ENCODE data around the gene CLASP1.
"Not testable (repeated sequence)": the region's sequence is repeated elsewhere in the genome, so short reads cannot be mapped to it uniquely, and the experiment has no call there.

CLASP1 gene

DNA sequence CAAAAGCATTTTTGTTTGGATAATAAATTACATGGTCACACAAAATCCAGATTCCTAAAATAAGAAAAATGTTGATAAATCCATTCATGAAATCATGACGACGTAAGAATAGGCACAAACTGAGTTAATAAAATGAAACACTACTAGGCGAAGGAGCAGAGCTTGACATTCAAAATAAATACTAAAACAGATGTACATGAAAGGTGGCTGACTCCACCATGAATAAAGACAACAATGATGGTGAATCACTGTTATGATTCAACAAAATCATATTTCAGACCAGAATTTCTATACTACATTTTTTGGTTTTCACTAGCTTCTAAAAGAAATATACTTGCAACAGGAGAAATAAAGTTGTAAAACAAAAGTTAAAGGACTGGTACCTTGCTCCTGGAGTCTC lies 240.6 kb downstream of the CLASP1 start:
- DNase-seq = no peak

DNA sequence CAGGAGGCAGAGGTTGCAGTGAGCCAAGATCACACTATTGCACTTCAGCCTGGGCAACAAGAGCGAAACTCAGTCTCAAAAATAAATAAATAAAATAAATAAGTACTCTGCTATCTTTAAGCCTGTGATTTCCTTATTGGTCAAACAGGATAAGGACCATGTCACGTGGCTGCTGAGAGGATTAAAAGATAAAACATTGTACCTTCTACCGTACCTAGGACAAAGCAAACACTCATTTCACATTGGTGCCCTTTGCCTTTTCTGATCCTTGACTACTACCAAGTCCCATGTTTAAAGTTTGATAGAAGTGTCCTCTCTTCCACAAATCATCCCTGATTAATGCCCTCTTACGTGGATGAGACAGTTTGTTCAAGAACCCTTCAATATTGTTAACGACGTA lies 244.0 kb downstream of the CLASP1 start:
- DNase-seq = no peak

DNA sequence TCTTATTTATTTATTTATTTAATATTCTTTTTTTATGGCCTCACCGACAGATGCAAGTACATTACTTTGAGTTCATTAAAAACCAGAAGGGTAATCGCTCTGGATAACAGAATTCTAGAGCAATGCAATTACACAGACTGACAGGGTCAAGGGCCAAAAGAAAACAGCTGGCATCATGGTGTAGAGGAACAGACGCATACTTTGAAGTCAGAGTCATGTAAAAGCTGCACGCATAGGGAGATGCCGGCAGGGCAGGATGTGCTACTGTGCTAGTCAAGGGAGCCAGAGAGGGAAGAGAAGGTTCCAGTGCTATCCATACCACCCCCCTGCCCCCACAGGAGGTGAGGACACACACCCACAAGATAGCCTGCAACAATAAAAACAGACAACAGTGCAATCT lies 249.1 kb downstream of the CLASP1 start:
- DNase-seq = no peak

DNA sequence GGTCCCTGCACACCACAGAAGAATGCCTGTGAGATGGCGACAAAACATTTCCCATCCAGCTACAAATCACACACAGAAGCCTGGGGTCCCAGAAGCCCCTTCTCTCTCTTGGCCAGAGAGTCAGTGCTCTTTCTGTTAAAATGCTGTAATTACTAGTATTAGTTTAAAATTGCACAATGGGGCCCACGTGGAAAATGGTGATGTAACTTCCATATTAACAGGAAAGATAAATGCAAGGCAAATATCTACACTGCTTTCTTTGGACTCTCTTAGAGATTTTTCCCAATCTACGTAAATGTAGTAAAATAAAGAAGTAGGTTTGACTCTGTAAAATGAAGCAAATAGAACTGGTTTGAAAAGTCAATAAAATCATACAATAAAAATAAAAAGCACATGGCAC lies 250.4 kb downstream of the CLASP1 start:
- no peak for DNase-seq

DNA sequence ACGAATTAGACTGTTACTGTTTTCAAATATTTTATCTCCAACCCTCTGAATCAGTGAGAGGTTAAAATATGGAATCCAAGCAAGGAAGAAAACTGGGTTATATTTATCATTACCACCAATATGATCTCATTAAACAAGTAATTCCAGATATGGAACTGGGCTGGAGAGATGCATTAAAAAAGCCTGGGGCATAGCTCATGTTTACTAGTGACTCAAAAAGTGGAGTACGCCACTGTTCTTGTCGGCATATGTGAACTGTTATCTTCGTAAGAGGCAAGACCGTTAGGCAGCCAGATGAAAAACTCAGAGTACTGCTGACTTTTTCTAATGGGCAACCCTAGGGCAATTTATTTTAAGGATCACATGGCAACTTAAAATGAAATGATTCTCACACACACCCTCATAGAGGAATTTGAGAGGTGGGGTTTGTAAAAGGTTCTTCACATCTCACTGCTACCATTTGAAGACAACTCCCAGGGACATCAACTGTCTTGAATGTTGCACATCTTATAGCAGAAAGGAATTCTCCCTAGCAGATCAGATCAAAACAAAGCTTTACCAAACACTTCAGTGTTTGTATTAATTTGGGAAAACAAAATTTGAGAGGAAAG lies 259.1 kb downstream of the CLASP1 start:
- DNase-seq = no peak

DNA sequence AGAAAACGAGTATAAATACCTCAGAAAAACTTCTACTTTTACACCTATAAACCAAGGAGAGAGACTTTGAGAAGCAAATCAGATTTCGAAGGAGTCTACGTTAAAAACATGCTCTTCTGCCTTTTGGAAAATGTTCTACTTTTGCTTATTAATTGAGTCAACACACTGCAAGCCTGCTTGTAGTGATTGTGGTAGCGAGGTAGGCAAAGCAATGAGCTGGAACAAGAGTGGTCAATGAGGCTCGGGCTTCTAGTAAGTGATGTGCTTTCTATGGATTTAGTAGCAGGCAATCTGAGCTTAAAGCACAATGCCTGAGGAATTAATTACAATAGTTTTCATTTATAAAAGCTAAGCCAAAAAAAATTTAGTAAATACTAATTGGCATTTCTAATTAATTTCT lies 260.9 kb downstream of the CLASP1 start:
- no peak for DNase-seq

DNA sequence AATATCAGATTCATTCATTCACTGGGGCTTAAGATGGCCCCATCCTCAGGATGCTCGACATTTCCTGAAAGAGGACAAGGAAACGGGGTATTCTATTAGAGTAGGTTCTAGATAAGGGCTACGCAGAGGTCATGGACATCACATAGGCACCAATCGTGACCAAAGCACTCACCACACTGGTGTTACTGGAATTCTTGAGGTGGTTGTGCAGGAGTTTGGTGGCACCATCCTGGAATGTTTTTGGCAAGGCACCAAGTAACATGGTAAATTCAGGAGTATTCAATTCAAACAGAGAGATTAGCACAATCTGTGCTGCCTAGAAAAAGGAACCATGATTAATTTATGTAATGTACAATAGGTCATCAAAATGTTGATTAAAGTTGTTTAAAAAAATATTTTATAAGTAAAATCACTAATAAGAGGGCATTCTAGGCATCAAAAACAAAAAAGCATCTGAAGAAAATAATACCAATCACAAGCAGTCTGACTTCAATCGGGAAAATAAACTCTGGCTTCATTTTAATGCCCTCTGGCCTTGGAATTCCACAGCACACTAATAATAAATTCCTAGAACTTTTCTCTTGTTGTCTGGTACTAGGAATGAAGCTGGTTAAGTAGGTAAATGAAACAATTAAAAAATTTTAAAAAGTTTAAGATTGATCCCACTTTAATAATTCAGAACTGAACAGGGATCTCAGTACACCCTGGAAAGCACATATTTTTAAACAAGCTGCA lies 261.5 kb downstream of the CLASP1 start:
- DNase-seq = no peak

DNA sequence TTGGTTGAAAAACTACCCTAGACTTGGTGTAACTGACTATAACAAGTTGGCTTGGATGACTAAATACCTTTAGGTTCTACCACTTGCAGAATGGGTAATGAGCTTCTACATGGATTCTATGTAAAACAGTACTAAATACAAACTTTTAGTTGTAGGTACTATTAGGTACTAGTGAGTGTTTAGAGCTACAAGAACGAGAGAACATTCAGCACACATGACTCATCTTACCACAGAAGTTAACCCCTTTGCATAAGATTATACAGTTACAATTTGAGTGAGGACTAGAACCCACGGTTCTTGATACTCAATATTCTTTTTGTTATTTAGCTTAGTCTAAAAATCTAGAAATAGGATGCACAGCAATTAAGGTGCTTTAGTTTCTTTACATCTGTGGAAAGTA lies 262.6 kb downstream of the CLASP1 start:
- no peak for DNase-seq

DNA sequence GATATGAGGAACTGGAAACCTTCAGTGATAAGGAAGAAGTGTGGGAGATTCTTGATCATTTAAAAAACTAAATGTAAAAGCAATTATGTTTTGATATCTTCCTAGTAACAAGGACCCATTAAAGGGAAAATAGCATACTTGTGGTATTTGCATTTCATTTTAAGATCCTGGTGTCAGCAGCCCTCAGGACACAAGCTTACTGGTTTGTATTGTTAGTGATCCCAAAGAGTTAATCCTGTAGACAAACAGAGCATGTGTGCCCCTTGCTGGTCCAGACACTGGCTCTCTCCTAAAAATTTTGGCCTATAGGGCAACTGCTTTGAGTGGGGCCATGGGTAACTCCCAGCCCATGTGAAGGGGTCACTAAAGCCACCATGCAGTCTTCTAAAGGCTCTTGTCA lies 263.2 kb downstream of the CLASP1 start:
- no peak for DNase-seq

DNA sequence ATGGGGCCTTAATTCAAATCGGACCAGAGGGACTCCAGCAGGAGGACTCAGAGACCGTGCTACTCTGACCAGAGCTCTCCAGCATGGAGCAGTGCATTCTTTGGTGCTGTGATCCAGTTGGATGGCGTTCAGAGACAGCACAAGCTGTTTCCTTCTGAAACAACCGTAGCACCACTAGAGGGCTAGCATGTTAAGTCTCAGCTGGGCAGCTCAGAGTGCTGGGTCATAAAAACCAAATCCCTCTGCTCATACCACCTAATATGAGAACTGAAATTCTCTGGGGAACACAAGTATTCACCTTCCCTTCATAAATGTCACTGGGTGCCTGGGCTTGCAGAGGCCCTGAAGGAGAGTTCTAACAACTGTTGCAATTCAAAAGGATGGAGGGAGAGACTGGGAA lies 266.5 kb downstream of the CLASP1 start:
- DNase-seq = no peak

DNA sequence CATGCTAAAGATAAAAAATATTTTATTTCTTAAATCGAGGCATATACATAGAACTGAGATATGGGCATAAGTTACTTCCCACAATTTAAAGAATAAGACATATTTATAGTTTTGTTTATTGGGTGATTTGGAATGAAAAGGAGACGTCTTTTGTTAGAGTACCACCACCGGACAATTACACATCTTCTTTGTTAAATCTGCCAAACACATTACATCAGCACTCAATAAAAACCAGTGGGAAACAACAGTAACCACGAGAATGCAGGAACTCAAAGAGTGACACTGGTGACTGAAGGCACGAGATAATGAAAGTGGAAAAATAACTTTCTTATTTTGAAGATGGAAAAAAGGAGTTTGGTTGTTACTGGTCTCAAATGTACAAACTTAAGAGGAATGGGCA lies 271.6 kb downstream of the CLASP1 start:
- DNase-seq = no peak

DNA sequence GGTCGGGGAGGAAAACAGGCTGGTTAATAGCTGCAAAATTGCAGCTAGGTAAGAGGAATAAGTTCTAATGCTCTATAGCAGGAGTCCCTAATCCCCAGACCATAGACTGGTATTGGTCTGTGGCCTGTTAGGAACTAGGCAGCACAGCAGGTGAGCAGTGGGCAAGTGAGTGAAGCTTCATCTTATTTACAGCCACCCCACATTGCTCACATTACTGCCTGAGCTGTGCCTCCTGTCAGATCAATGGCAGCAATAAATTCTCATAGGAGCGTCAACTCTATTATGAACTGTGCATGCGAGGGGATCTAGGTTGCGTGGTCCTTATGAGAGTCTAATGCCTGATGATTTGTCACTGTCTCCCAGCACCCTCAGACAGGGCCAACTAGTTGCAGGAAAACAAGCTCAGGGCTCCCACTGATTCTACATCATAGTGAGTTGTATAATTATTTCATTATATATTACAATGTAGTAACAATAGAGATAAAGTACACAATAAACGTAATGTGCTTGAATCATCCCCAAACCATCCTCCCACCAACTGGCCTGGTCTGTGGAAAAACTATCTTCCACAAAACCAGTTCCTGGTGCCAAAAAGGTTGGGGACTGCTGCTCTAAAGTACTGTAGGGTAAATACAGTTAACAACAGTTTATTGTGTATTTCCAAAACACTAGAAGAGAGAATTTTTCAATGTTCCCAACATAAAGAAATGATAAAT lies 272.6 kb downstream of the CLASP1 start:
- DNase-seq = no peak

DNA sequence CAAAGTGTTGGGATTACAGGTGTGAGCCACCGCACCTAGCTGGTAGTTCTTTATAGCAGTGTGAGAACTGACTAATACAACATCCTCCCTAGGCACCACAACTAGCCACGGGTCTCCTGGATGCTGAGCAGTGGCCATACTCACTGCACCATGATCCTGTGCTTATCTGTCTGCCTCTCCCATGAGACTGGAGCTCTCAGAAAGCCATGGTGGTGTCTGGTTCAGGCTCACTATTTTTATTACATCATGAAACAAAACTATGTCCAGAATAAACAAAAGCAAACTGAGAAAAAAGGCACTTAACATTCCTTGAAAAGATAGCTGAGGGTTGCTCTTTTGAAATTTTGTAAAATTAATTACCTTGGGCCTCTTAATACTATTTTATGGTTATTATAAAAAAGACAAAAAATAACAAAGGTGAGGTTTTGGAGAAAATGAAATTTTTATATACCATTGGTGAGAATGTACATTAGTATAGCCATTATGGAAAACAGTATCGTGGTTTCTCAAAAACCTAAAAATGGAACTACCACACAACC lies 273.6 kb downstream of the CLASP1 start:
- DNase-seq = no peak

DNA sequence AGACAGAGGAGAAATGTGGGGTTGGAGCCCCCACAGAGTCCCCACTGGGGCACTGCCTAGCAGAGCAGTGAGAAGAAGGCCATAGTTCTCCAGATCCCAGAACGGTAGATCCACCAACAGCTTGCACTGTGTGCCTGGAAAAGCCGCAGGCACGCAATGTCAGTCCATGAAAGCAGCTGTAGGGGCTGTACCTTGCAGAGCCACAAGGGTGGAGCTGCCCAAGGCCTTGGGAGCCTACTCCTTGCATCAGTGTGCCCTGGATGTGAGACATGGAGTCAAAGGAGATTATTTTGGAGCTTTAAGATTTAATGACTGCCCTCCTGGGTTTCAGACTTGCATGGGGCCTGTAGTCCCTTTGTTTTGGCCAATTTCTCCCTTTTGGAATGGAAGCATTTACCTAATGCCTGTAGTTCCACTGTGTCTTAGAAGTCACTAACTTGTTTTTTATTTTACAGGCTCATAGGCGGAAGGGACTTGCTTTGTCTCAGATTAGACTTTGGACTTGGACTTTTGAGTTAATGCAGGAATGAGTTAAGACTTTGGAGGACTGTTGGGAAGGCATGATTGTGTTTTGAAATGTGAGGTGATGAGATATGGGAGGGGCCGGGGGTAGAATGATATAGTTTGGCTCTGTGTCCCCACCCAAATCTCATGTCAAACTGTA lies 274.7 kb downstream of the CLASP1 start:
- not testable (repeated sequence) for DNase-seq

DNA sequence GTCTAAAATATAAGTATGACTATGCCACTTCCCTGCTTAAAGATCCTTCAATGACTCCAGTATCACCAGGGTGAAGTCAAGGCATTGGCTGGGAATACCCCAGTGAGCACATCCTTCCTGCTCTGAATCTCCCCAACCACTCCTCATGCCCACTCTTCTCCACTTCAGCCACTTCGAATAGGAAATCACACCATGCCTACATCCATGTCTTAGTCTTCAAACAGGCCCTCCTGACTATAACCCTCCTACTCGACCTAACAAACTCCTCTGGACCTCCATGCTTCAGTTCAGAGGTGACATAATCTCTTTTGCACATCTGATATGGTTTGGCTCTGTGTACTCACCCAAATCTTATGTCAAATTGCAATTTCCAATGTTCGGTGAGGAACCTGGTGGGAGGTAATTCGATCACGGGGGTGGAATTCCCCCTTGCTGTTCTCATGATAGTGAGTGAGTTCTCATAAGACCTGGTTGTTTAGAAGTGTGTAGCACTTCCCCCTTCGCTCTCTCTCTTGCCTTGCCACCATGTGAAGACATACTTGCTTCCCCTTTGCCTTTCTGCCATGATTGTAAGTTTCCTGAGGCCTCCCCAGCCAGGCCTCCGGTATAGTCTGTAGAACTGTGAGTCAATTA lies 276.4 kb downstream of the CLASP1 start:
- no peak for DNase-seq

DNA sequence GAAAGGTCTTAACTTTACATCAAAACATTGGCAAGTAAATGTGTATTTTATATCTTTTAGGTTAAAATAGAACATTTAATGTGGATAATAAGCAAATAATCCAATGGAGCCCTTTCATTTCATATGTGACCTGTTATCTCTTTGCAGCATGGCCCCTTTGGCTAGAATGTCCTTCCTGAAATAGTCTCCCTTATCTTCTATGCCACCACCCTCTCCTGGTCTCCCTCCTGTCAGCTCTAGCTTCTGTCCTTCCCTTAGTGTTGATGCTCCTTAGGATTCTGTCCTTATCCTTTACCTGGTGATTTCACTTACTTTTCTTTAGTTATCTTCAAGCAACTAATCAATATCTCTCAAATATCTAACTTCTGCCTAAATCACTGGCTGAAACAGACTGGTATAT lies 277.2 kb downstream of the CLASP1 start:
- DNase-seq = no peak

DNA sequence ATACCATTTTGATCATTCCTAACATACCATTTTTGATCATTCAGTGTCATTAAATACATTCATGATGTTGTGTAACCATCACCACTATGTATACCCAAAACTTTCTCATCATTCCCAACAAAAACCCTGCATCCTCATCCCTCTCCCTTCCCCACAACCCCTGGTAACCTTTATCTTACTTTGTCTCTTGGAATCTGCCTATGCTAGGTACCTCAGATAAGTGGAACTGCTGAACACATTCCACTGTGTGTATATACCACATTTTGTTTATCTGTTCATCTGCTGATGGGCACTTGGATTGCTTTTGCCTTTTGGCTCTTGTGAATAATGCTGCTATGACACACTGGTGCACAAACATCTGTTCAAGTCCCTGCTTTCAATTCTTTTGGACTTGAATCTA lies 280.4 kb downstream of the CLASP1 start:
- DNase-seq = no peak

DNA sequence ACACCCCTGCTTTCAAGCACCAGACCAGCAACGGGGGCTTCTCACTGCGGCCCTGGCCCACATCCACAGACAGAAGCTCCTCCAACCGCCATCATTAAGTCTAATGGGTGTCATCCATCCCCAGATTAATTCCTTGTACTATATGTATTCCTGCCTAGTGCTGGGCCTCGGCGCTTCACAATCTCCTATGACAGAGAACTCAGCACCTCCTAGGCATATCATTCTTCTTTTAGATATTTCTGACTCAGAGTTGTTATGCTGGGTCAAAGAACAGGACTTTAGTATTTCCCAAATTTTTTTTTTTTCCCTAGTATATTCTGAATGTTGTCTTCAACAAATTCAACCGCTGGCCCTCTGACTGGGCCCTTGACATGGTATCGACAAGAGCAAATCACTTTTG lies 281.1 kb downstream of the CLASP1 start:
- no peak for DNase-seq

DNA sequence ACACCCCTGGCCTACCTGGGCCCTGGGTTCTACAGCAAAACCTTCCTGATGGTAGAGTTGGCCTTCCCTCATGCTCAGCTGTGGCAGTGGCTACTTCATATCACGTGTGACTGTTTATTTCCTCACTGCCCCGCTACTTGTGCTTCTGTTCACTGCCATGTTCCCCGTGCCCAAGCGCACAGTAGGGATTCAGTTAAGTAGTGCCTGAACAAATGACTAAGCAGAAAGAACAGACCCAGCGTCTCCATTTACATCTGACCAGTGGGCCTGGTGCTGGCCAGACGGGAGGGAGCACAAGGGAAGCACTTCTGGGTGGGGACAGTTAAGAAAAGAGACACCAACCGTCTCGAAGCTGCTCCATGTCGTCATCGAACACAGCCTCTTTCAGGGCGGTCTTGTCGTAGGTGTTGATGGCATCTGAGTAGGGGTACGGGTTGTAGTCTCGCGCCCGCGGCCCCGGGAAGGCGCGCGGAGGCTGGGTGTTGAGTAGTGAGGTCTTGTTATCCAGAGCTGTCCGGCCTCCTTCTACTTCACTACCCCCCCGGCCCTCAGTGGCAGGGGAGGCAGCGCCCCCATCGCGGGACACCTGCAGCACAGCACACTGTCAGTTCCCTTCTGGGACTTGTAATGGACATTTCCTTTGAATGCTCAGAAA lies 281.9 kb downstream of the CLASP1 start:
- DNase-seq = no peak

DNA sequence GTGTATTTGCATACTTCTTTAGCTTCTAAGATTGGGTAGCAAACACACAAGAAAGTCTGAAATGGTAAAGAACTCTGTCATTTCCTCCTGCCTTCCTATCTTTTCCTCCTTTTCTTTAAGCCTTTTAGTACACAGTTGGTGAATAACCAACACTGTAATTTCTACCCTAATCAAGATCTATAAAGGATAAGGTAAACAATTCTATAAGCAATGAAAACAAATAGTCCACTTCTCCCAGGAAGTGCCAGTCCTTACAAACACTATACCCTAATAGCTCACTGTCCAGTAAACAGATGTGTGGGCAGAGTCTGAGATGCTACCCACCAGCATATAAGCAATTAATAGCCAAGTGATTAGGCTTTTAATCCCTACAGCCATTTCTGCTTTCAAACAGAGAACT lies 283.2 kb downstream of the CLASP1 start:
- no peak for DNase-seq

DNA sequence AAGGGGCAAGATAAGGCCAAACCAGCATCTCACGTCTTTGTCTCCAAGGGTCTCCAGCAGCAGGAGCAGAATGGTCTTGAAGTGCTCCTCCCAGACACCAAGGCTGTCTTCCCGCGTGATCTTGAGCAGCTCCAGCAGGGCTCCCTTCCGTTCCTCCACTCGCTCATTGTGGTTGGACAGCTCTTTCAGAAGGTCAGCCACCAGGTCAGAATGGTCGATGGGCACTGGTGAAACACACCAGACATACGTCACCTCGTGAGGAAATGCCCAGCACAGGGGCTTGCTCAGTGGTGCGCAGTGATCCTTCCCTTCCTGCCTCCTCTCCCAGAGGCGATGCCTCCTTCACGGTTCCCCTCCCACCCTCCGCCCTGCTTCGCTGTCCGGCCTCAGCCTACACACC lies 284.2 kb downstream of the CLASP1 start:
- no peak for DNase-seq

DNA sequence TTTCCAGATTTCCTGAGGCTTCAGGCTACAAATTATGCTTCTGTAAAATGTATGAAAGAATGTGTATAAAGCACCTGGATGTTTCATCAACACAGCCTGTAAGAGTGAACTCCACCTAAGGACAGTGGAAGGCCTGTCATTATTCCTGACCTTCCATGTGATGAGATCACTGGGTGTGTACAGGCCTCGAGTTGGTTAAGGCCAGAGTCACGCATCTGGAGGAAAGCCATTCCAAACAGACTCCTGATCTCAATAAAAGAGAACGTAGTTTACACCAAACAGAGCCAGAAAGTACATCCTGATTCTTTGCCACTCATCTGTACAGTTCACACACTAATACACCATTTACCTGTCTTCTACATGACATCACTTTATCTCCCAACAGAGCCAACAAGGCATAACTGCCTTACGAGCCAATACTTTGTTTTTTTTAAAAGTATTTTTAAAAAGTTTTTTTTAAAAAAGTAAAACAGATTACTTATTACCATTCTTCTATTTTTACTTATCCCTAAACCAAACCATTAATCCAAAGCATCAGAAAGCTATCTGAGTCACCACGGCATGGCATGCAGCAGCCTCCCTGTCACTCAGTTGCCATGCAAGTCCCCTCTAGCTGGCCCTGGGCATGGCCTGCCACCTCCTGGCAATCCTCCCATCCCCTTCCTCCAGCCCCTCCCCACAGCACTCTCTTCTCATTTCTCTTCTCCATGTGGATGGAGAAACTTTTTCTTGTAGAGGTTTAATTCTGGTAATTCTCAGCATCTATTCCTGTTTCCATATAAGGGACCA lies 285.4 kb downstream of the CLASP1 start:
- DNase-seq = no peak
